Sigmoid colon (tissue), 7 donors: ENCODE measurements around the gene SEC62. TPM values are rescaled to one million over a fixed set of nuclear protein-coding genes. Genes with fewer than 3 reads are reported as not detected.
A peak's percentile ranks its signal among the peaks of the same experiment; 100 is the strongest.

ENCODE experiments used
- DNase-seq: peaks from one replicate; pipeline ENCODE4 v3.0.0-alpha.2; 2019
- H3K27ac ChIP-seq, 4 donors: fragments of 200-600 bp; sonication (generic); one replicate each; pipeline ENCODE4 v1.5.1; 2016 to 2019; ENCODE audit warnings: mild to moderate bottlenecking in 1 of 4
- H3K27me3 ChIP-seq, 3 donors: fragments of 200-600 bp; sonication (generic); one replicate each; pipeline ENCODE4 v1.5.1; 2019; ENCODE audit warnings: mild to moderate bottlenecking in 1 of 3
- H3K36me3 ChIP-seq, 4 donors: fragments of 200-600 bp; sonication (generic); one replicate each; pipeline ENCODE4 v1.5.1; 2016 to 2019
- H3K4me1 ChIP-seq, 4 donors: fragments of 200-600 bp; sonication (generic); one replicate each; pipeline ENCODE4 v1.5.1; 2017 to 2019
- H3K4me3 ChIP-seq, 4 donors: fragments of 200-600 bp; sonication (generic); one replicate each; pipeline ENCODE4 v1.5.1; 2017 to 2019; ENCODE audit warnings: mild to moderate bottlenecking in 2 of 4, moderate library complexity in 1 of 4
- H3K9me3 ChIP-seq, 4 donors: fragments of 200-600 bp in 3 of 4; sonication (generic) in 3 of 4; one replicate each; pipeline versions ENCODE4 v1.5.1 to v1.6.1; 2013 to 2019
- EP300 ChIP-seq, 4 donors: sonication (generic); formaldehyde crosslinking; IDR thresholded peaks; one replicate each; pipeline ENCODE4 v1.6.1; 2017; ENCODE audit warnings: antibody characterized with exemption in 4 of 4
- POLR2A ChIP-seq, 2 donors: fragments of 450-650 bp; IDR thresholded peaks; one replicate each; pipeline ENCODE4 v1.6.1; 2016; ENCODE audit warnings: antibody characterized with exemption in 2 of 2, mild to moderate bottlenecking in 2 of 2, moderate library complexity in 2 of 2
- POLR2AphosphoS5 ChIP-seq, 4 donors: sonication (generic); formaldehyde crosslinking; IDR thresholded peaks; one replicate each; pipeline ENCODE4 v1.6.1; 2017; ENCODE audit warnings: antibody characterized with exemption in 4 of 4
- WGBS, 2 donors: extraction: QIAGEN DNeasy Blood & Tissue Kit; methylation state at CpG; one replicate each; pipeline ENCODE4 v1.1.7; 2013; 5-methylcytosine and 5-hydroxymethylcytosine counted together
- intact Hi-C: fragments of 100-400 bp; cut with DNase I; formaldehyde crosslinking; loops from one replicate; pipeline ENCODE4 v1.15.1; 2023
- polyA plus RNA-seq, 3 donors: library from polyadenylated mRNA; stranded (reverse); fragments of 200-250 nt; gene quantifications; one replicate each; pipeline ENCODE4 v1.2.3, GENCODE V29; 2013
- total RNA-seq, 4 donors: library from RNA; depleted of rRNA; stranded (reverse); fragments of >200 nt; gene quantifications; one replicate each; pipeline ENCODE4 v1.1.0, GENCODE V29; 2016
- TF ChIP-seq, protein P1 (sequence below), 4 experiments: fragments of 450-650 bp in 3 of 4; fragments of 200-600 bp in 1 of 4; IDR thresholded peaks; one replicate each; pipeline ENCODE4 v1.5.1; 2016 to 2019; ENCODE audit warnings: antibody characterized with exemption in 4 of 4, mild to moderate bottlenecking in 3 of 4, moderate library complexity in 2 of 4
- donor health status: healthy with polysubstance abuse.
- donor health status: Bipolar disorder and iron deficiency.
- donor health status: healthy.

Gene SEC62
- total and polyA plus RNA-seq, 7 donors, result 15.0 to 82.6 (median 77.7) TPM

- Histone ChIP-seq H3K27me3 (no peaks in the 10 kb centered on the region), H3K9me3 (no peaks in the 10 kb centered on the region), H3K36me3 (peaks cover 0 to 13% (median 2%) of the 10 kb centered on the region in 4 donors), H3K4me1 (no peaks in the 10 kb centered on the region), H3K27ac (no peak overlapping the region), H3K4me3 (no peak overlapping the region)
- intact Hi-C loops, result no loop called here
- no peak for DNase-seq
- 99 to 100% methylated on average over 2 of the region's 2 CpGs for WGBS, 2 donors
- TF ChIP-seq POLR2A (IDR thresholded peaks at IDR 0.05), result no peak
- no peak for TF ChIP-seq POLR2AphosphoS5 (IDR thresholded peaks at IDR 0.05)
- TF ChIP-seq, protein P1, sequence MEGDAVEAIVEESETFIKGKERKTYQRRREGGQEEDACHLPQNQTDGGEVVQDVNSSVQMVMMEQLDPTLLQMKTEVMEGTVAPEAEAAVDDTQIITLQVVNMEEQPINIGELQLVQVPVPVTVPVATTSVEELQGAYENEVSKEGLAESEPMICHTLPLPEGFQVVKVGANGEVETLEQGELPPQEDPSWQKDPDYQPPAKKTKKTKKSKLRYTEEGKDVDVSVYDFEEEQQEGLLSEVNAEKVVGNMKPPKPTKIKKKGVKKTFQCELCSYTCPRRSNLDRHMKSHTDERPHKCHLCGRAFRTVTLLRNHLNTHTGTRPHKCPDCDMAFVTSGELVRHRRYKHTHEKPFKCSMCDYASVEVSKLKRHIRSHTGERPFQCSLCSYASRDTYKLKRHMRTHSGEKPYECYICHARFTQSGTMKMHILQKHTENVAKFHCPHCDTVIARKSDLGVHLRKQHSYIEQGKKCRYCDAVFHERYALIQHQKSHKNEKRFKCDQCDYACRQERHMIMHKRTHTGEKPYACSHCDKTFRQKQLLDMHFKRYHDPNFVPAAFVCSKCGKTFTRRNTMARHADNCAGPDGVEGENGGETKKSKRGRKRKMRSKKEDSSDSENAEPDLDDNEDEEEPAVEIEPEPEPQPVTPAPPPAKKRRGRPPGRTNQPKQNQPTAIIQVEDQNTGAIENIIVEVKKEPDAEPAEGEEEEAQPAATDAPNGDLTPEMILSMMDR (IDR thresholded peaks at IDR 0.05), result no peak
- no peak for TF ChIP-seq EP300 (IDR thresholded peaks at IDR 0.05)
These were observed 33.4 kb downstream of the SEC62 start for GRCh38 chr3:170000051-170000450.

DNA sequence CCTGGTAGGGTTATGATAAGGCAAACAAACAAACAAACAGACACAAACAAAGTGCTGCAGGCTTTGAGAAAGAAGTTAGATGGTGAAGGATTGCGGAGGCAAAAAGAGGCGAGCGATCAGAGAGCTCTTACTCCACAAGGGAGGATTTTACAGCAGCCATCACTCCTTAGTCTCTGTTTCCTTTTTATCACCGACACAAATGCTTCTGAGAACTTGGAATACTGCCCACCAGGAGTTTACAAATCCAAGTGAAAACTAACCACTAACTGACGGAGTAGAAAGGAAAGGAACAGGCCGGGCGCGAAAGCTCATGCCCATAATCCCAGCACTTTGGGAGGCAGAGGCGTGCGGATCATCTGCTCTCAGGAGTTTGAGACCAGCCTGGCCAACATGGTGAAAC lies 35.6 kb downstream of the SEC62 start:
- H3K27me3 ChIP-seq, result no peaks in the 10 kb centered on the region
- H3K27ac ChIP-seq, result no peak overlapping the region
- H3K4me1 ChIP-seq, result no peaks in the 10 kb centered on the region
- H3K9me3 ChIP-seq, result no peaks in the 10 kb centered on the region
- no peaks in the 10 kb centered on the region for H3K36me3 ChIP-seq
- TF ChIP-seq, protein P1 (IDR thresholded peaks at IDR 0.05), result no peak
- no peak for TF ChIP-seq EP300 (IDR thresholded peaks at IDR 0.05)
- no peak for DNase-seq
- H3K4me3 ChIP-seq, result peak overlapping the region in 1 of 4 donors; percentile 1
- intact Hi-C loops, result no loop called here
- WGBS, 2 donors, result 81 to 83% methylated on average over 10 of the region's 10 CpGs

DNA sequence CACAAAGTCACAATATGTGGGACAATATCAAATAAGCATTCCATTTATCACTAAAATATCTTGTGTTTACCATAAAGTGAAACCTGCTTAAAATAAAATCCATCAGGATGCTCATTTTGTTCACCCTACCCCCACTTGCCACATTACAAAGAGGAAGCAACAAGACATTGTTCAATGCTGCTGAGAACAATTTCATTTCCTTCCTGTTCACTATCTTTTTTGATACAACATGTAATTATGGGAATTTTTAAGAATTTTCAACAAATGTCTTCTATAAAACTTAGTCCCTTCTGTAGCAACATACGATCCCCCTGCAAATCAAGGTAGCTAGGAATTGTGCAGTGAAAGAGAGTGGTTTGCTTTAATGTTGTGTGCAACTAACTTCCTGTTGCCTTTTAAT lies 36.3 kb downstream of the SEC62 start:
- no peaks in the 10 kb centered on the region for H3K9me3 ChIP-seq
- intact Hi-C loops, result no loop called here
- TF ChIP-seq, protein P1 (IDR thresholded peaks at IDR 0.05), result no peak
- TF ChIP-seq POLR2AphosphoS5 (IDR thresholded peaks at IDR 0.05), result no peak
- no peak for TF ChIP-seq EP300 (IDR thresholded peaks at IDR 0.05)
- TF ChIP-seq POLR2A (IDR thresholded peaks at IDR 0.05), result no peak
- no peaks in the 10 kb centered on the region for H3K36me3 ChIP-seq
- no peaks in the 10 kb centered on the region for H3K4me1 ChIP-seq
- H3K4me3 ChIP-seq, result peak overlapping the region in 1 of 4 donors; percentile 1
- H3K27me3 ChIP-seq, result no peaks in the 10 kb centered on the region
- DNase-seq, result no peak
- WGBS, 2 donors, result 47 to 75% methylated on average over 1 of the region's 1 CpG
- no peak overlapping the region for H3K27ac ChIP-seq

DNA sequence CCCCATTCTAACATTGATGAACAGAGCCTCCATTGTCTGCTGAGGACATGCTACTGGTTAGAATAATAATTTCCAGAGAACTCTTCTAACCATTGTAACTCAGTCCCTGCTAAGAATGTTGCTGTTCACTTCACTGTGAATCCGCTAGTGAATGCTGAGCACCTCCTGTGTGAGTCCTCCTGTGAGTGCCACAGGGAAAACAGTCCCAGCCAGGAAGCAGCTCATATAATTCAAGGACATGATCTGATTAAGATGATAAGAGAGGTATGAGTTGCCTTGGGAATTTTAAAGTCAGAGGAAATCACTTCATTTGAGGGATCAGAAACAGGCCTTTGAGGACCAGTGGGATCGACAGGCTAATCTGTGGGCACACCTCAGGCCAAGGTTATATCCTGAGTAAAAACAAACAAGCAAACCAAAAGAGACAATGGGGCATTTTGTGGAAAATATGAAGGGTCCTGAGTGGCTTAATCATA lies 37.3 kb downstream of the SEC62 start:
- intact Hi-C loops, result no loop called here
- no peak overlapping the region for H3K4me3 ChIP-seq
- no peak overlapping the region for H3K27ac ChIP-seq
- H3K27me3 ChIP-seq, result no peaks in the 10 kb centered on the region
- no peak for TF ChIP-seq EP300 (IDR thresholded peaks at IDR 0.05)
- TF ChIP-seq, protein P1 (IDR thresholded peaks at IDR 0.05), result no peak
- TF ChIP-seq POLR2A (IDR thresholded peaks at IDR 0.05), result no peak
- TF ChIP-seq POLR2AphosphoS5 (IDR thresholded peaks at IDR 0.05), result no peak
- 67 to 87% methylated on average over 2 of the region's 2 CpGs for WGBS, 2 donors
- DNase-seq, result no peak
- H3K9me3 ChIP-seq, result no peaks in the 10 kb centered on the region
- no peaks in the 10 kb centered on the region for H3K4me1 ChIP-seq
- H3K36me3 ChIP-seq, result no peaks in the 10 kb centered on the region

GRCh38 chr3:170007031-170007663 lies 40.5 kb downstream of the SEC62 start:
- no peak for DNase-seq
- Histone ChIP-seq H3K4me1 (no peaks in the 10 kb centered on the region), H3K9me3 (no peaks in the 10 kb centered on the region), H3K4me3 (no peak overlapping the region), H3K27me3 (no peaks in the 10 kb centered on the region), H3K27ac (no peak overlapping the region), H3K36me3 (no peaks in the 10 kb centered on the region)
- WGBS, 2 donors, result 61 to 79% methylated on average over 7 of the region's 7 CpGs
- intact Hi-C loops, result no loop called here
- no peak for TF ChIP-seq POLR2AphosphoS5 (IDR thresholded peaks at IDR 0.05)
- no peak for TF ChIP-seq EP300 (IDR thresholded peaks at IDR 0.05)
- no peak for TF ChIP-seq POLR2A (IDR thresholded peaks at IDR 0.05)
- TF ChIP-seq, protein P1 (IDR thresholded peaks at IDR 0.05), result no peak
